MM.1S (cell line): ENCODE data around the gene COL25A1.

Experiments
- CTCF ChIP-seq: fragments of 300-600 bp; sonication (generic); IDR thresholded peaks from 2 replicates; pipeline ENCODE4 v1.5.1; 2016; ENCODE audit warnings: antibody characterized with exemption, low read length, mixed read lengths
- EZH2 ChIP-seq: fragments of 300-600 bp; sonication (generic); optimal IDR thresholded peaks from 2 replicates; pipeline ENCODE3; 2017; ENCODE audit warnings: low read depth, mild to moderate bottlenecking, antibody characterized with exemption, low read length, mixed read lengths
- EZH2phosphoT487 ChIP-seq: fragments of 300-600 bp; sonication (generic); IDR thresholded peaks from 2 replicates; pipeline ENCODE4 v1.6.1; 2018; ENCODE audit warnings: antibody characterized with exemption, low read length

GRCh38 chr4:109303140-109303496 is 660 bp upstream of the COL25A1 start:
- TF ChIP-seq CTCF (no peak), EZH2 (no peak), EZH2phosphoT487 (no peak)
